GM20000 (cell line): ENCODE data around the gene TSEN2.
"Not testable (repeated sequence)": the region's sequence is repeated elsewhere in the genome, so short reads cannot be mapped to it uniquely, and the experiment has no call there.

Experiments
- DNase-seq: peaks from one replicate; pipeline ENCODE4 v3.0.0; 2012; ENCODE audit warnings: low spot score
- CTCF ChIP-seq: IDR thresholded peaks from 2 replicates; pipeline ENCODE4 v1.5.1; 2012; ENCODE audit warnings: mild to moderate bottlenecking, control low read depth; ENCODE audit errors: extremely low read depth, missing control alignments

TSEN2 gene

GRCh38 chr3:12447075-12447474, 37.2 kb upstream of the TSEN2 start:
- no peak for TF ChIP-seq CTCF
- DNase-seq: no peak

GRCh38 chr3:12448404-12449202, 35.7 kb upstream of the TSEN2 start:
- DNase-seq: not testable (repeated sequence)

- DNase-seq: no peak
- no peak for TF ChIP-seq CTCF
These were observed 34.2 kb upstream of the TSEN2 start for GRCh38 chr3:12449889-12450682.

- no peak for TF ChIP-seq CTCF
- DNase-seq: no peak
These were observed 32.8 kb upstream of the TSEN2 start for GRCh38 chr3:12451481-12451880.

- no peak for DNase-seq
- no peak for TF ChIP-seq CTCF
These were observed 32.3 kb upstream of the TSEN2 start for GRCh38 chr3:12451960-12452359.

- no peak for DNase-seq
- no peak for TF ChIP-seq CTCF
These were observed 31.6 kb upstream of the TSEN2 start for GRCh38 chr3:12452361-12453330.

GRCh38 chr3:12454076-12454815, 30.0 kb upstream of the TSEN2 start:
- no peak for DNase-seq
- TF ChIP-seq CTCF: no peak
